GM19452 (cell line): ENCODE results near the gene PRODH2.
"Not testable (repeated sequence)": the region's sequence is repeated elsewhere in the genome, so short reads cannot be mapped to it uniquely, and the experiment has no call there.

Source experiments
- ATAC-seq: cut with Tn5 transposase; IDR thresholded peaks from one replicate; pipeline ENCODE4 v1.9.1; 2021; ENCODE audit not compliant: unreplicated experiment

PRODH2 gene

DNA sequence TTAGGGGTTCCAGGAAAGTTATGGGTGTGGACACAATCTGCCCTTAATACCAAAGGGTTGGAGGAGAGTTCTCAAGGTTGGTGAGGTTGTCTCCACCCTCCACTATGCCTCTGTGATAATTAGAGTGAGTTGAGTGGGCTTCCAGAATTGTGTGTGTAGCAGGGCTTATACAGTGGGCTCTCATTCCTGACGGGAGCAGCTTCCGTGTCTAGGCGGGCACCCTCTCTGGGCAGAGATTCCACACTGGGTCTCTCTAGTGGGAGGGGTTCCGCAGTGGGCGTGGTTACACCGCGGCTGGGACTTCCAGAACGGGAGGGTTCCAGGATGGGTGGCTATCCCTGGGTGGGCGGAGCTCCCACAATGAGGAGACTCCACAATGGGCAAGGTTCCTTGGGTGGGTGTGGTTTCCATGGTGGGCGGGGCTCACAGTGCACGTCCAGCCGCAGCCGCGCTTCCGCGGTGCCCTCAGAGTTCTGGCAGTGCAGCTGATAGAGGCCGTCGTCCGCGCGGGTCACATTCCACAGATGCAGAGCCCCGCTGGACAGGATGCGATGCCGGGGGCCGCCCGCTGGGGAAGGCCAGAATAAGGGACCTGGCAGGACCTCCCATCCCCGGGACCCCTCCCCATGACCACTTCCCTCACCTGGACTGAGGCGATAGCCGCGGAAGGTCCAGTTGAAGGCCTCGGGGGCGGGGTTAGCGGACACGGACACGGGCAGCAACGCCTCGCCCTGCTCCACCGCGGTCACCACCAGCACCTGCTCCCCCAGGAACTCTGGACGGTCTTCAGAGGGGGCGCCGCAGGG is 31.2 kb upstream of the PRODH2 start:
- ATAC-seq: no peak

DNA sequence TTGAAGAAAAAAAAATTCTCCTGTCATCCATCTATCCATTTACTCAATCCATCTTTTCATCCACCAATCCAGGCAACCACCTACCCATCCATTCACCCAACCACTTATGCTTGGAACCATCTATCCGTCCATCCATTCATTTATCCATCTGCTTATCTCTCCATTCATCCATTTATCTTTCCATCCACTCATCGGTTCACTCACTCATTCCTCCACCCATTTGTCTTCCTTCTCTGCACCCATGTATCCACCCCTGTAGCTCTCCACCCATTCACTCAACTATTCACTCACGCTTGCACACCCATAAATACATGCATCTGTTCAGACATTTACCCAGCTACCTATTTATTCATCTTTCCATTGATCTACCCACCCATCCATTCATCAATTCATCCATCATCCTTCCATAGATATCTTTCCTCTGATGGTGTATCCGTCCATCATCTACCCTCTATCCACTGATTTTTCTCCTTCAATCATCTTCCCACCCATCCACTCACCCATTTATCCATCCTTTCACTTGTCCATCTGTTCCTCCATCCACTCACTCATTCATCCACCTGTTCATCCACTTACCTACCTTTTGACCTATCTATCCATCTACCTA is 30.1 kb upstream of the PRODH2 start:
- ATAC-seq: no peak

DNA sequence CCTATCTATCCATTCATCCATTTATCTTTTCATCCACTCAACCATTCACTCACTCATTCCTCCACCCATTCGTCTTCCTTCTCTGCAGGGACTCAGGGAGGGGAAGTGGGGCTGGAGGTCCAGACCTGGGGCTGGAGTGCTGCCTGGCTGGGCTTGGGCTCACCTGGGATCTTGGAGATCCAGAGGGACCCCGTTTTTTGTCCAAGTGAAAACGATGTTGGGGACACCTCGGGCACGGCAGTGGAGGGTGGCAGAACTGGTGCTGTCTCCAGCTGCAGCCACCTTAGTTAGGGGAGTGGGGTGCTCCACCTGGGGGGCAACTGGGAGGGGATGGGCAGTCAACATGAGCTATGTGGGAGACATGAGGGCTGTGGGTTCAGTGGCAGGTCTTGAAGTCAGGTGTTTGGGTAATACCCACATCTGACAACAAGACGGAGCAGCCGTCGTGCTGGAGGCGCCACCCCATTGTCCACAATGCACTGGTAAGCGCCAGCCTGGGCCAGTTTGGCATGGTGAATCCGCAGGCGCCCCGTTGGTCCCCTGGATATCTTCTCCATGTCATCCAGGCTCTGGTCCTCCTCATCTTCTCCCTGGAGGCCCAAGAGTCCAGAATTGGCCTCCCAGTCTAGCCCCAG is 29.4 kb upstream of the PRODH2 start:
- ATAC-seq: no peak

DNA sequence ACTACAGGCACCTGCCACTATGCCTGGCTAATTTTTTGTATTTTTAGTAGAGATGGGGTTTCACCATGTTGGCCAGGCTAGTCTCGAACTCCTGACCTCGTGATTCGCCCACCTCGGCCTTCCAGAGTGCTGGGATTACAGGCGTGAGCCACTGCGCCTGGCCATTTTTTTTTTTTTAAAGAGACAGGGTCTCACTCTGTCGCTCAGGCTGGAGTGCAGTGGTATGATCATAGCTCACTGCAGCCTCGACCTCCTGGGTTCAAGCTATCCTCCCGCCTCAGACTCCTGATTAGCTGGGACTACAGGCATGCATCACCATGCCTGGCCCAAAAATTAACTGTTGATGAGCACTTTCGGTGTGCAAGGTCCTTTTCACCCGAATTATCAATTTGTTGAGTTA is 23.5 kb upstream of the PRODH2 start:
- ATAC-seq: not testable (repeated sequence)

DNA sequence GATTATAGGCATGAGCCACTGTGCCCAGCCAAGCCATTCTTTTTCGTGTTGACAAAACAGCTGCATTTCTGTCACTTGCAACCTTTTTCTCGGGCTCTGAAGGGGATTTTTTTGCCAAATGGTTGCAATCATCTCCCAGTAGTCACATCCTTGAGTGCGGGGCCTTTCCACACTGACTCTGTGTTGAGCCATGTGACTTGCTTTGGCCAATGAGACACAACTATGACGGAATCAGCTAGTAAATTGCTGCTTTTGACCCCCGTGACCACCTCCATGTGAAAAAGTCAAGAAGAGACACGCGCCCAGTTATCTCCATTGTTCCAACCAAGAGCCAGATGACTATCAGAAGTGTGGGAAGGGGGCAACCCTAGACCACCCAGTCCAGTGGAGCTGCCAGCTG is 21.3 kb upstream of the PRODH2 start:
- ATAC-seq: no peak

DNA sequence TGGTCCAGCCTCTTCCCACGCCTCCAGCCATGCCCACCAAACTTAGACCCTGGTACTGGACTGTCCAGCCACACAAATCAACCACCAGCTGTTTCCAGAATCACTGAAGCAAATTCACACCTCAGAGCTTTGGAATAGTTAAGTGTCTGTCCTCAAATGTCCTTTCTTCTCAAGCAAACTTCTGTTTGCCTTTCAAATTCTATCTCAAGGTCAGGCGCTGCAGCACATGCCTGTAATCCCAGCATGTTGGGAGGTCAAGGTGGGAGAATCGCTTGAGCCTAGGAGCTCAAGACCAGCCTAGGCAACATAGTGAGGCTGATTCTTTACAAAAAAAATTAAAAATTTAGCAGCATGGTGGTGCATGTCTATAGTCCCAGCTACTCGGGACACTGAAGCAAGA is 19.4 kb upstream of the PRODH2 start:
- ATAC-seq: no peak

DNA sequence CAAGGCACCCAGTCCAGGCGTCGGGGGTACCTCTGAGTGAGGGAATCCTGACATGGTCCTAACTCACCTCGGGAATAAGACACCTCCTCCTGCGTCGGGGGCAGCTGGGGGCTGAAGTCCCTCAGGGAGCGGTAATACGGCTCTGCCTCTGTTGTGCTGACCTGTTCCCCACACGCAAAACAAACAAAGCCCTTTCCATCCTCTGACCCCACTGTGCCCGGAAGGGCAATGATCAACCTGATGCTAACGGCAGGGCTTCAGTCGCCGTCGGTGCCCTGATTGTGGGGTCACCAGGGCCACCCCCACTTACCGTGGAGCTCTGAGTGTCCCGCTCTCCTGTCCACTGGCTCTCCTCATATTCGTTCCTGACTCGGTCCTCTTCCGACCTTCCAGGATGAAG is 18.3 kb upstream of the PRODH2 start:
- ATAC-seq: no peak

DNA sequence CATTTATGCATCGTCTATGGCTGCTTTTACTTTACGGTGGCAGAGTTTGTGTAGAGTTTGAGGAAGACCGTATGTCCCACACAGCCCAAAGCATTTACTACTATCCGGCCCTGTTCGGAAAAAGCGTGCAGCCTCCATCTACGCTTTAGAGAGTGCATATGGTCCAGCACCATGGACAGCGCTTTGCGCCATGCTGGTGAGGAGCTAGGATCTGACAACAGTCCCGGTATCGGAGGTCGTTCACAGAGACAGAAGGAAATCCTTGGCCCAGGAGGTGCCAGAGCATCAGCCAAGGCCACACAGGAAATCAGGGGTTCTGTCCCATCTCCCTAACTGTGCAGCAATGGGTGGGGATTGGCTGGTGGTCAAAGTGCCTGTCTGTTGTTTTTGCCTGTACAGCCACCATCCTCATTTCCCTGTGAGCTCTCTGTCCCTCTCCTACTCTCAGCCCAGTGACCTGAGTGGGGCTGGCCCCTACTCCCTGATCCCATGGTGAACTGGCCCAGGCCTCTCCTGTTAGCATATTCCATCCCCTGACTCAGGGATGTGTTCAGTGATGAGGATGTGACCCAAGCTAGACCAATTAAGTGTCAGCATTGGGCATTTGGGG is 16.2 kb upstream of the PRODH2 start:
- ATAC-seq: no peak

DNA sequence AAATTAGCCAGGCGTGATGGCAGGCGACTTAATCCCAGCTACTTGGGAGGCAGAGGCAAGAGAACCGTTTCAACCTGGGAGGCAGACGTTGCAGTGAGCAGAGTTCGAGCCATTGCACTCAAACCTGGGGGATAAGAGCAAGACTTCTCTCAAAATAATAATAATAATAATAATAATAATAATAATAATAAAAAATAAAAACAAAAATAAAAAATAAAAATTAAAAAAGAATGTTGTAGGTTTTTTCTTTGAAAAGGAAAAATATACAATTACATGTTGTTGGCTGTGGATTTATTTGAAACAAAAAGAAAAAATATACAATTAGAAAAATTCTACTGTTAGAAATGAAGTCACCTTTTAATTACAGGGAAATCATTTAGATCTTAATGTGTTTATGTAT is 11.5 kb upstream of the PRODH2 start:
- ATAC-seq: no peak

DNA sequence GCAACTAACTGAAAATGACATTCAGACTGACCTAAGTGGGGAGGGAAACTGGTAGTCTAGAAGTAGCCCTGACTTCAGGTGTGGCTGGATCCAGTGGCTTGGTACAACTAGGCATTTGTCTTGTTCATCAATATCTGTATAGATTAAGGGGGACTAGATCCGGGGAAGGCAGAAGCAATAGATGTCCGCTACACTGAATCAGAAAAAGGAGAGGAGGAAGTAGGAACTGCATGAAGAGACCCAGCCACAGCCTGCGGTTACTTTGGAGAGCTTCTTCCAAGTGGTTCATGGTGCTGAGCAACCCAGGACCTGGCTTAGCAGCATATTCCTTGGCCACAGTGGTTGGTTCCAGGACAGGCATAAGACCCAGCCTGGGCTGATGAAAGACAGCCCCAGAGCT is 9.9 kb upstream of the PRODH2 start:
- no peak for ATAC-seq

DNA sequence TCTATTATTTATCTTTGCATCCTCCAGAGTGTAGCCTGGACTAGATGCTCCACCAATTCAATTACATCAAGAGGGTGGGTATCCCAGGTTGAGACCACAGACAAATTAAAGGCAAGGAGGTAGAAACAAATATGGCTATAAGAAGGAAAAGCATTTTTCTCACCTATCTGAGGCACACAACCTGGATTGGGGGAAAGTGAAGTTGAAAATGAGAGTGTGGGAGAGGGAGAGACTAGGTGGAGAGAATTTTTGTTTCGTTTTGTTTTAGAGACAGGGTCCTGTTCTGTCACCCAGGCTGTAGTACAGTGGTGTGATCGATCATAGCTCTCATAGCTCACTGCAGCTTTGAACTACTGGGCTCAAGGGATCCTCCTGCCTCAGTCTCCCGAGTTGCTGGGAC is 5.8 kb upstream of the PRODH2 start:
- no peak for ATAC-seq

DNA sequence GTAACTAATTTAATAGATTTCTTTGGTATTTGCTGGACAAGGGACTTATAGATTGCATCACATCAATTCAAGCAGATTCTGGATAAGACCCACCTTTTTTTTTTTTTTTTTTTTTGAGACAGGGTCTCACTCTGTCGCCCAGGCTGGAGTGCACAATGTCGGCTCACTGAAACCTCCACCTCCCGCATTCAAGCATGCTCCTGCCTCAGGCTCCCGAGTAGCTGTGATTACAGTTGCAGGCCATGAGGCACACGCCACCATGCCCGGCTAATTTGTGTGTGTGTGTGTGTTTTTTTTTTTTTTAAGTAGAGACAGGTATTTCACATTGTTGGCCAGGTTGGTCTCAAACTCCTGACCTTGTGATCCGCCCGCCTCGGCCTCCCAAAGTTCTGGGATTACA is 4.2 kb upstream of the PRODH2 start:
- no peak for ATAC-seq

DNA sequence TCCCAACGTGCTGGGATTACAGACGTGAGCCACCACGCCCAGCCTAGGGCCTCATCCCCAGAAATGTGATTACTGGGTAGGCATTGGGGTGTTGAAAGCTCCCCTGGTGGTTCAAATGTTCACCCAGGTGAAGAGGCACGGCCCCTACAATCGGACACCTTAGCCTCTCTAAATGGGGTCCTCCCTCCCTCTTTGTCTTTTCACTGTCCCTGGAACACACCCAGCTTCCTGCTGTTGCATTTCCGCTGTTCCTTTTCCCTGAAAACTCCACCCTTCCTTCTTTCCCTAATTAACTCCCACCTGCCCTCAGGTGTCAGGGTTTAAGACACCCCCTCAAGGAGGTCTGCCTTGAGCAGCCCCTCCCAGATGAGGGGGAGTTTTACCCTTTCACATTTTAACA is 3.6 kb upstream of the PRODH2 start:
- ATAC-seq: no peak

DNA sequence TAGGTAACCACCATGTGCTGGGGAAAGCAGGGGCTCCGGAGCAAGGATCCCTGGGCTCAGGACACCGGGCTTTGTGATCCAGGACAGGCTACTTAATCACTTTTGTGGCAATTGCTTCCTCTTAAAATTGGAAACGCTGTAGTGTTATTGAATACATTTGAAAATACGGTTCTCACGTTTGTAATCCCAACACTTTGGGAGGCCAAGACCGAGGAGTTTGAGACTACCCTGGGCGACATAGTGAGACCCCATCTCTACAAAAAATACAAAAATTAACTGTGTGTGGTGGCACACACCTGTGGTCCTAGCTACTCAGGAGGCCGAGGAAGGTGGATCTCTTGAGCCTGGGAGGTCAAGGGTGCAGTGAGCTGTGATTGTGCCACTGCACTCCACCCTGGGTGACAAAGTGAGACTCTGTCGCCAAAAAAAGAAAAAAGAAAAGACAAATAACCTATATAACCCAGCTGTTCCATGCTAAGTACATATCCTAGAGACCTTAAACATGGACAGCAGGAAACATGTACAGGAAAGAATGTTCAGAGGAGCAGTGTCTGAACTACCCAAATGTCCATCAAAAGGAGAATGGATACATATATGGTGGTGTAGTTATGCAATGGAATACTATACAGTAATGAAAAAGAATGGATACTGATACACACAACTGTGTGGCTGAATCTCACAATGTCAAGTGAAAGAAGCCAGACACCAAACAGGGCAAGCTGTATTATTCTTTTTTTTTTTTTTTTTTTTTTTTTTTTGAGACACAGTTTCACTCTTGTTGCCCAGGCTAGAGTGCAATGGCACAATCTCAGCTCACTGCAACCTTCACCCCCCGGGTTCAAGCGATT is 622 bp upstream of the PRODH2 start:
- ATAC-seq: no peak

DNA sequence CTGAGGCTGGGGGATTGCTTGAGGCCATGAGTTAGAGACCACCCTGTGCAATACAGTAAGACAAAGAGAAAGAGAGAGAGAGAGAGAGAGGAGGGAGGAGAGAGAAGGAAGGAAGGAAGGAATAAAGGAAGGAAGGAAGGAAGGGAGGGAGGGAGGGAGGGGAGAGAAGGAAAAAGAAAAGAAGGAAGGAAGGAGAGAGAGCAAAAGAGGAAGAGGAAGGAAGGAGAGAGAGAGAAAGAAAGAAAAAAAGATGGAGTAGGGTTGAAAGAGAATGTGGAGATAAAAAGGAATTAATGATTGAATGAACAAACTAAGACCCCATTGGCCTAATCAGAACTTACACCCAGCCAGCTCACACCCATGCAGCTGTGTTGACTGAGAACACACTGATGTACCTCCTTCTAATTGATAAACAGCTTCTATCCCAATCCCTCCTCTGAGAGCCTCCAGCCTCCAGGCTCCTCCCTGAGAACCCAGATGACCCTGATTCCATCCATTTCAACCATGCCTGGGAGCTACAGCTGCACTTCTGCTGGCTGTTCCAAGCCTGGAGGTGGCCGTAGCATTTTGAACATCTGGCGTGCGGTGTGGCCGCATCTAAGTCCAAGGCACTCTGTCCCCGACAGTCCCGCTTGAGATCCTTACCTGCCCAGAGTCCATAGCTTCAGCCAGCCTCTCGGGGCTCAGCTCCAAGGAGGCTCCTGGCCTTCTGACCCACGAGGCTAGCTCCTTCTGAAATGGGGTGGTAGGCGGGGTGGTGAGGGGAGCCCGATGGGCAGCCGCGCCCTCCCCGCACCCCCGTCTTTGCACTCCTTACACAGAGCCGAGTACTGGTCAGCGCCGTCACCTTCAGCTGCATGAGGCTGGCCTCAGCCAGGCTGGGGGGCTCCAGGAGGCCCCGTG is 1.1 kb downstream of the PRODH2 start:
- ATAC-seq: no peak

DNA sequence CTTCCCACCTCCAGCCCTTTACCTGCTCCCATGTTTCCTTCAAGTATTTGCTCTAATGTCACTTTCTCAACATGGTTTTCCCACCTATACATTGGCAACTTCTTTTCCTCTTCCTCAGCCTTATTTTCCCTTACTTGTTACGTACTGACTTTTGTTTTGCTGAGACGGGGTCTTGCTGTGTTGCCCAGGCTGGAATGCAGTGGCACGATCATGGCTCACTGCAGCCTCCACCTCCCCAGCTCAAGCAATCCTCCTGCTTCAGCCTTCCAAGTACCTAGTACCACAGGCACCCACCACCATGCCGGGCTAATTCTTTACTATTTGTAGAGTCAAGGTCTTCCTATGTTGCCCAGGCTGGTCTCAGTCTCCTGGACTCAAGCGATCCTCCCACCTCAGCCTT is 5.0 kb downstream of the PRODH2 start:
- no peak for ATAC-seq

DNA sequence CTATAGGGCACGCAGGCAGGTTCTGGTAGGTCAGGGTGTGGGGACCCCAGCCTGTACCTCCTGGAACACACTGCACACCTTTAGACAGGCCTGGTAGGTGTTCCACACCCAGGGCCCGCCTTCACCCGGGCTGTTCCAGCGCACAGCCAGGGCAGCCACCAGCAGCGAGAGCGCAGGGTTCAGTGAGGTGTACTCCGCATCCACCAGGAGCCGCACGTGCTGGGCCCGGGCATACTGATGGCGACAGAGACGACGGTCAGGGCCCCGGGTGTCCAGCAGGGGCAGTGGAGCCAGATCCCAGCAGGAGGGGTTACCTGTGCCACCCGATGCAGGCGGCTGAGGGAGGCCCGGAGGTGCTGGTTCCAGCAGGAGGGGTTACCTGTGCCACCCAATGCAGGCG is 6.0 kb downstream of the PRODH2 start:
- ATAC-seq: no peak

DNA sequence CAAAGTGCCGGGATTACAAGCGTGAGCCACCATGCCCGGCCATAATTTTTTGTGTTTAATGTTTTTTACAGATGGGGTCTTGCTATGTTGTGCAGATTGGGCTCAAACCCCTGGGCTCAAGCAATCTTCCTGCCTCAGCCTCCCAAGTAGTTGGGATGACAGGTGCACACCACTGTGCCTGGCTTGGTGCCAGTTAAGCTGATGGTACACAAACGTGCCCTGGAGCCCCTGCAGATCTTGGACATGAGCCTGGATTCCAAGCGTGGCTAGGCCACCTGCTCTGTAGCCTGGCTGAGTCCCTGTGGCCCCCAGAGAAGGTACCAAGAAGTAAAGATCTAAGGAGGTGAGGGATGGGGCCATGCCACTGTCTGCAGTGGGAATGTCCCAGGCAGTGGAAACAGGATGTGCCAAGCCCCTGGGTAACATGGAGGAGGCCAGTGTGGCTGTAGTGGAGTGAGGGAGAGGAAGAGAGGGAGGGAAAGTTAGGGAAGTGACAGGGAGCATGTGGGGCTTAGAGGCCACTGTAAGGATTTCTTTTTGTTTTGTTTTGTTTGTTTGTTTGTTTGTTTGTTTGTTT is 7.0 kb downstream of the PRODH2 start:
- no peak for ATAC-seq

DNA sequence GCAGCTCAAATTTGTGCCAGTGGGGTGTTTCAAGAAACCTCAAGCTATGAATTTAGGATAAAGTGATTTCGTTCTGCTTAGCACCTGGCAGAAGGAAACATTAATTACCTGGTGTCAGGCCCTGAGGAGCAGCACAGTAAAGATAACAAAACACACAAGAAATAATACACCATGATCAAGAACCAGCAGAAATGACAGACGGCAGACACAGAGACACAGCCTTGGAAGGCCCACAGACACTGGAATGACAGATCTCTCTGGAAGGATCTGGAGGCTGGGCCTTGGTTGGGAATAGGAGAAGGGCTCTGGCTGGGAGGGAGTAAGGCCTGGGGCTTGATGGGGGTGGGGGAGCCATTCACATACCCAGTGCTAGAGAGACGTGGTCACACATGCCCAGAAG is 10.8 kb downstream of the PRODH2 start:
- ATAC-seq: no peak

DNA sequence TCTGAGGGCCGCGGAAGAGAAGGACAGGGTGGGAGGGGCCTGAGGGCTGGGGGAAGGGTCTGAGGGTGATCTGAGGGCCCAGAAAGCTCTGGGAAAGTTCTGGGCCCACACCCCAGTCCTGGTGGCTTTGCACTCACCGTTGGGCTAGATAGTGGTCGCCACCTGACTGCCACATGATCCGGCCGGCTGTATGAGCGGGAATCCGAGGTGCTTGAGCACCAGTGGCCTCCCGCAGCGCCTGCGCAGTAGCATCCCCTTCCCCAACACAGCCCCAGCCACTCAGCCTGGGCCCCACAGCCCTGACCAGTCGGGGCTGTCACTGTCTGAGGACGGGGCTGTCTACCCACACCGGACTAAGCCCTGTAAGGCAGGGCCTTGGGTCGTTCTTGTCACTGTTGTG is 15.0 kb downstream of the PRODH2 start:
- ATAC-seq: no peak
